Measurements from ENCODE around the gene OSMR.

GRCh38 chr5:38830521-38831051 lies 15.2 kb upstream of the OSMR start:
- no peak for TF ChIP-seq CTCF (tag by site-specific recombination; IDR thresholded peaks at IDR 0.05)
- TF ChIP-seq ZNF24 (tag by site-specific recombination; IDR thresholded peaks at IDR 0.05), result no peak
- TF ChIP-seq YY2 (tag by site-specific recombination; IDR thresholded peaks at IDR 0.05), result no peak
- TF ChIP-seq ZNF2 (tag by site-specific recombination; IDR thresholded peaks at IDR 0.05), result no peak
- no peak for TF ChIP-seq ZNF214 (tag by site-specific recombination; IDR thresholded peaks at IDR 0.05; ENCODE audit: borderline replicate concordance)
- TF ChIP-seq ZFP3 (tag by site-specific recombination; IDR thresholded peaks at IDR 0.05; ENCODE audit: low read depth), result no peak
- TF ChIP-seq ZNF629 (tag by site-specific recombination; IDR thresholded peaks at IDR 0.05), result no peak
- TF ChIP-seq BCL11A (tag by site-specific recombination; IDR thresholded peaks at IDR 0.05; ENCODE audit: low read depth), result no peak

Measured in HEK293 (cell line).